Medulla oblongata (tissue), 1 donor: ENCODE data around the gene SPATA32.

Experiments used
- DNase-seq: peaks from one replicate; pipeline ENCODE4 v3.0.0-alpha.2; 2015; ENCODE audit errors: extremely low spot score

The SPATA32 gene

GRCh38 chr17:45293413-45294211 lies 31.7 kb upstream of the SPATA32 start:
- peak; percentile 89 for DNase-seq

GRCh38 chr17:45292696-45293412 lies 31.0 kb upstream of the SPATA32 start:
- no peak for DNase-seq

DNA sequence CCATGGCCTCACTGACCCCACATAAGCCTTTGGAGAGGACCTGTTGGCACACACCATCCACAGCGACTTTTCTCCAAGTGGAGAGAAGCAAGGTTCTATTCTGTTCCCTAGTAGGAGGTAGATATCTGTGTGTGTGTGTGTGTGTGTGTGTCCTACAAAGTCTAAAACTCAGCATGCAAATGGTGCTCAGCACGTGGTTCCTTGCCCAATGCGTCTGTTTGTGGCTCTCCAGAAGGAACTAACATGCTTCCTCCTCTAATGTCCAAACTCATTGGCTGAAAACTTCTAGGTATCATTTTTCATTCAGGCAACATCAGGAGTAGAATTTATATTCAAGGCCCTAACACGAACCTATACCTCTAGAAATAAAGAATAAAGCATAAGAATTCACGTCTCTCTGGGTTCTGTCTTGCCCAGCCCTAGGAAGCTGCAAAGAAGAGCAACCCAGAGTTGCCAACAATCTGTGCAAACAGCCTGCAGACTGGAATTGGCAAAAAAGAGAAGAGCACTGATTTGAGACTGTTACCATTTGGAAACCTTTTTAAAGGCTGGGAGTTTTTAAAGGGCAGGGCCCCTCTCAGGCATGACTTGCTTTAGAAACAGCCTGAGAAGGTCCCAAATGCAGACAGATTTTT lies 29.4 kb upstream of the SPATA32 start:
- DNase-seq: peak; percentile 79

GRCh38 chr17:45290269-45290765 lies 28.4 kb upstream of the SPATA32 start:
- DNase-seq: no peak

GRCh38 chr17:45289301-45290268 lies 27.7 kb upstream of the SPATA32 start:
- no peak for DNase-seq

DNA sequence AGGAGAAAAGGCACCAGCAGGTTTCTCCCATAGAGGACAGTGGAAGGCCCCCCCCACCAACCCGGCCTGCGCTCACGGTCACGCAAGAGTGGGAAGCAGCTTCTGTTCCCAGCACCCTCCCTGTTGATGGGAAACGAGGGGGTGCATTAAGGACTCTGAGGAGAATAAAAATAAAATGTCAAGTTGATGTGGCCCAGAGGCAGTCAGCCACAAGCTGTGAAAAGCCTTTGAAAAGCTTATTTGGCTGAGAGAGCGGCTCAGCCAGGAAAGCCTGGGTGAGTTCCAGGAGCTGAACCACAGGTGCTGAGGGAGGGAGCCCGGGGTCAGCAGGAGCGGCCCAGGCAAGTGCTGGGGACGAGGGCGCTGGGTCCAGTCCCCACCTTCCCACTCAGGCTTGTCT lies 26.9 kb upstream of the SPATA32 start:
- DNase-seq: peak; percentile 61

DNA sequence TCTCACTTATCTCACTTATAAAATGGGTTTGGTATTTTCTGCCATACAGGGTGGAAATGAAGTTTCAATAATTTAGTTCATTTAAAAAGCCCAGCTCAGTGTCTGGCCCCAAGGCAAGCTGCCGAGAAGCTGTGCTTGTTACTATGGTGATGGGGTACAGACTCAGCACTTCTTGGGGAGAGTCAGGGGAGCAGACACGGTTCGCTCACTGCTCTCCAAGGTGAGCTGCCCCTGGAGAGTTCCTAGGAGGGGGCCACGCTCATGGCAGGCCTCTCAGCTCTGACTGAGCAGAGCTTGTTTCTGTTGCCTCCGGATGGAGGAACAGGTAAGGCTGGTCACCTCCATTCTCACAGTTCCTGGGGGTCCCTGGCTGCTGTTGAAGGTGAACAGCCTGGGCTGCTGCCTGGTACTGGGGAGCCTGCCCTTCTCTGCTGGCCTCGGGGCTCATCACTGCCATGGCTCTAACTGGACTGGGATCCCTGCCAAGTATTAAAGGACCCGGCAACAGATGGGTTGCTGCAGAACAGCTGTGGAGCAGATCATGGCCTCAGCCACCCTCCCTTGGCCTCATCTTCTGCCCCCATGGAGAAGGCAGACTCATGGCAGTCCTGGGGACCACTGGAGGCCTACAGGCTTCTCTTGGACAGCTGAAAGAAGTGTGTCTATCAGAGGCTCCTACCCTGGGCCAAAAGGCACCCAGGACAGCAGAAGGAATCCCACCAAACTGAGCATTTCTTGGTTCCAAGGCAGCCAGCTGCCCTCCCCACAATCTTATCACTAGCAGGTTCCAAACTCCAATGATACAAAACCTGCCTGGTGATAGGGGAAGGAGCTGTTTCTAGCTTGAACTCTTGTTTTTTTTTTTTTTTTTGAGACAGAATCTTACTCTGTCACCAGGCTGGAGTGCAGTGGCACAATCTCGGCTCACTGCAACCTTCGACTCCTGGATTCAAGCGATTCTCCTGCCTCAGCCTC lies 25.9 kb upstream of the SPATA32 start:
- DNase-seq: no peak

DNA sequence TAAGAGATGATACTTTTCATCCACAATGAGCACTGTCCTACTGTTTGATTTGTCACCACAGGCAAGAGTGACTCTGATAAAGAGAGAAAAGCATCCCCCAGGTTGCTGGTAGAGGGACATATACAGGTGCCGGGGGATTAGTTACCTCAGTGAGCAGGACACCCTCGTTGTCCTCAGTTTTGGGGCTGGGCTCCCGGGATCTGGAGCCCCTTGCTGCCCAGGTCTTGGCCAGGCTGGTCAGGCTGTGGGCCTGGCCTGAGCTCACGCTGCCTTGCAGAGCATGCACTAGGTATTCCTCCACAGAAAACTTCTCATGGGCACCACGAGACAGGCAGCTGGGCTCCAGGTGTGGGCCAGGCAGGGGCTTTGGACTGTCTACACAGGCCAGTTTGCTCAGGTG lies 24.4 kb upstream of the SPATA32 start:
- DNase-seq: no peak

- DNase-seq: no peak
Observed at GRCh38 chr17:45284176-45285140, 22.6 kb upstream of the SPATA32 start.

DNA sequence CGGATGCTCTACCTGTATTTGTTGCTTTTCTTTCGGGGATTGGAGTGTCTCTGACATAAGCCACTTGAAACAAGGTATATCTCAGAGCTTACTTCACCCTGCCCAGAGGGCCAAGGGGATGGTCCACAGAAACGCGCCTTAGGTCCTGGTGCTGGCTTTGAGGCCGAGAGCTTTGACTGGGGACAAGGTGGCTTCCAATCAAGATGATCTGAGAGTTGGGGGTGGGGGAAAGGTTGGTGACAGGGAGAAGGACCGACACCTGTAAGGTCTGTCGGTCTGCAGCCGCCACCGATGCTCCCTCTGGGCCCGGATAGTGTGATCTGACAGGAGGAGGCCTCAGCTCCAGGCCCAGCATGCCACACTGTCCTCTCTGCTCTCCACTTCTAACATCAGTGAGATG lies 21.8 kb upstream of the SPATA32 start:
- no peak for DNase-seq

DNA sequence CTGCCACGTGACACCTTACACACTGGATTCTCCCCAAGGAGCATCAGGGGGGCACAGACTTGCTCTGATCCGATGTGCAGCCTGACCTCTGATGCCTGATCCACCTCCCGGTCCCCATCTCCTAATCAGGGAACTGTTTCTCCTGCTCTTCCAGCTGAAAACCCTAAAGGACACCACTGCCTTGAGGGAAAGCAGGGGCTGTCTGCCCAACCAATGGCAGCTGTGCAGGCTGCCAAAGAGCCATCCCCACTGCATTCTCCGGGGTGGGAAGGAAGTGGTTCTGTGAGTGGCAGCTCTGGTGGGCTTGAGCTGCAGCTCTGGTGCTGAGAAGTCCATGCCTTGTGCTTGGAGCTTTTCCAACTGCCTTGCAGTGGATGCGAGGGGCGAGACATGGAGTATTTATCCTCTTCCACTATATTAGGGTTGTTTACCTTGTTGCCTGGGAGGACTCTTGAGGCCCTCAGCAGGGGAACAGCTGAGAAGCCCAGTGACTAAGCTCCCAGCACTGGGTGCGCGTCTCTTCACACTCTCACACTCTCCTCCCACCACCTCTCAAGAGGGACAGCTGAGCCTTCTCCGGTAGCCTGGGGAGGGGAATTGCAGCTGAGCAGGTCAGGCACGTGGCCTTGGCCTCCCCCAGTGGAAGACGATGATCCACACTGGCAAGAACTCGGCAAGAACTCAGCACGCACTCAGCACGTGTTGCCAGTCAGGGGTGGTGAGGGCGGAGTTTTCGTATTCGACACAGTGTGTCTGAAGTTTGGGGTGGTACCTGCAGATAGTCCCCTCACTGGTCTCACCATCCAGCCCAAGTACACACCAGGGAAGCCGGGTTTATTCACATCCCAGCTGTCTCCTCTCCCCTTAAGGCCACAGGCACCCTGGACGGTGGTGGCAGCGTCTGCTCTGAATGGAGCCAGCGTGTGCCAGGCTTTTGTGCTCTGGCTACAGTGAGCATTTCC lies 21.1 kb upstream of the SPATA32 start:
- DNase-seq: no peak

DNA sequence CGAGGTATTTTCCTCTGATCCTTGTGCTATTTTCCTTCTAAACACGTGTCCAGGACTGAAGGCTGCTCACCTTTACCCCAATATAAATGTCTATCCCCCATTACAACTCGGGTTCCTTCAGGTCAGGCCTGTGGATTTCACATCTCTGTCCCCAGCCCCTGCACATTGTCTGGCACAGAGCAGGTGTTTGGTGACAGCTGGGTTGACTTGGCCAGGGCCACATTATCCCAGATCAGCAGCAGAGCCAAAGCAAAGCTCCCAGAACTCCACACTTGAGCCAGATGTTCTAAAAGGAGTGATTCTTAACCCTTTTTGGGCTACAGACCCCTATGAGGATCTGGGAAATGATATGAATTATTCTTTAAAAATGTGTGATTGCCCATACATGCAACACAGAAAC lies 18.0 kb upstream of the SPATA32 start:
- no peak for DNase-seq

GRCh38 chr17:45277992-45278391 lies 16.1 kb upstream of the SPATA32 start:
- no peak for DNase-seq

DNA sequence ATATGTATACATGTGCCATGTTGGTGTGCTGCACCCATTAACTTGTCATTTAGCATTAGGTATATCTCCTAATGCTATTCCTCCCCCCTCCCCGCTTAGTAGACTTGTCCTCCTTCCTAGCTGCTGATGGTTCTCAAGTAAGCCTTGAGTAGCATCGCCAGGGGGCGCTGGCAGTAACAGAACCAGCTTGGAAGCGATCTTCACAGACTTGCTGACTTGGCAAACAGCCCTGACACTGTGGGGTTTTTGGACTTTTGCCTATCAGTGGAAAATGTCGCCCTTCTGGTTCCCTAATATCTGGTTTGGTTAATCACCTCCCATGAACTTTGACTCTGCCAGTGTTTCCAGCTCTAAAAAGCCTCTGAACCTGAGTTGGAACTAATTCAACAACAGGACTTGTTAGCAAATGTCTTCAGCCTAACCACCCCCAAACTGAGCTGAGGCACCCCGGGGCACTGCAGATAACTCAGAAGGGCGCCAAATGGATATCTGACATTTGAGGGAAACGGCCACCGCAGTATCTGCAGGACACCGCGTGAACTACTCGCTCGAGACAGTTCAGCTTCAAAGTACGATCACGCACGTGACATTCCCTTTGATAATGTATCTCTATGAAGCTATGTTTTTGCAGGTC lies 15.4 kb upstream of the SPATA32 start:
- DNase-seq: peak; percentile 96

- no peak for DNase-seq
Observed at GRCh38 chr17:45276031-45276430, 14.1 kb upstream of the SPATA32 start.

GRCh38 chr17:45274033-45274432 lies 12.1 kb upstream of the SPATA32 start:
- no peak for DNase-seq

DNA sequence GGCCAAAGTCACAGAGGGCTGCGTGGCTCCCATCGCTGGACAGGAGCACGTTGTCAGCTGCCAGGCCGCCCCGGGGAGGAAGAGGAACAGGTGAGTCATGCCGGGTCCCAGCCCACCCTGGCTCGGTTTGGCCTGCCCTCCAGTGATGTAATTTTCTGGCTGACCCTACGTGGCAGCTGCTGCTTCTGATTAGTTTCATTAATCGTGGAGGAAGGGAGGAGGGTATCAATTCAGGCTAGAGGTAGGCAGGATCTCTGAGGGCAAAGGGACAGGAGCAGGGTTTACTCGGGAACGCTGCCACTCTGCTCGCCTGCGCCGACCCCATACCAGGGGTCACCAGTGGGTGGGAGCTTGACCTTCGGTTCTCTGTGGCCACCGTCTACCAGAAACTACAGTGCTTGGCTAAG lies 11.7 kb upstream of the SPATA32 start:
- no peak for DNase-seq
